ENCODE measurements around the gene MYO1D. TPM values are rescaled to one million over a fixed set of nuclear protein-coding genes. Genes with fewer than 3 reads are reported as not detected.

MYO1D gene
- total RNA-seq, 1 experiment from 2014 or later: 35.7 TPM

DNA sequence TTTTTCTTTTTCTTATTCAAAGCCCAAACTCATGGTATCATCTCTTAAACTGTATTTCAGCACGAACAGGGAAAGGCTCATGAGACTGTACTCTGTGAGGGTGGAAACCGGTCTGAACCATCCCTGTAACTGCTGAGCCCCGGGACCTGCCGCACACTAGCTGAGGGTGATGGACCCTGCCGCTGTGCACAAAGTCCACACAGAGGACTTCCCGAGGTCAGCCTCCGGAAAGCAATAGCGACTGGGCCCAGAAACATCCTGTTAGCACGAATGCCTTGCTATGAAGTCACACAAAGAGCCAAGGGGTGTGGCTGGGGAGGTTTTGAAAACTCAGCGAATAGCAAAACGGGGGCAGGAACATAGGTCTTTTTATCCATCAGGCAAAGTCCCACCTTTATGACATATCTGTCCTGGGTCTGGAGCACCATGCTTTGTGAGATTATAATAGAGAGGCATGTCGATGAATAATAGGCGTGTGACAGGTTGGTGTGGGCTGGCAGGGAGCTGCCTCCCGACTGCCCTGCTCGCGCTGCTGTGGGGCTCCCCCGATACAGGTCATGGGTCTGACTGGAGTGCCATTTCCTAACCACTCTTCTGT lies 356.7 kb downstream of the MYO1D start:
- H3K4me3 ChIP-seq (replicated peaks in 1 of 2; ENCODE audit: low read depth in 1 of 2, low read length in 2 of 2): no peak overlapping the region
- H3K4me1 ChIP-seq (ENCODE audit: control insufficient read depth in 1 of 2, insufficient read depth in 2 of 2, low read length in 2 of 2): peaks cover 8 to 11% of the 10 kb centered on the region in 2 experiments
- no TSS peak for BruUV-seq (replicated peaks)
- no peak overlapping the region for H3K27ac ChIP-seq (ENCODE audit: low read depth, low read length)
- no peaks in the 10 kb centered on the region for H3K9me3 ChIP-seq (ENCODE audit: control insufficient read depth in 1 of 2, insufficient read depth in 1 of 2, low read depth in 1 of 2, low read length in 2 of 2)
- no peaks in the 10 kb centered on the region for H4K20me1 ChIP-seq (ENCODE audit: insufficient read depth)
- H3K36me3 ChIP-seq (ENCODE audit: control insufficient read depth in 1 of 2, insufficient read depth in 2 of 2, low read length in 2 of 2): no peaks in the 10 kb centered on the region
- intact Hi-C loops (cut with micrococcal nuclease): no loop called here
- H3K79me2 ChIP-seq (ENCODE audit: insufficient read depth, low read length): no peaks in the 10 kb centered on the region
- ChIA-PET POLR2A (no interaction called here), CTCF (no interaction called here), RAD21 (ENCODE audit: low non-redundant PET in 1 of 2, low total read pairs in 2 of 2, uncharacterized antibody in 2 of 2, unreplicated experiment in 2 of 2) (no interaction called here)
- H3K4me2 ChIP-seq (ENCODE audit: low read length): peak overlapping the region; percentile 65
- no peaks in the 10 kb centered on the region for H3K9me2 ChIP-seq (ENCODE audit: insufficient read depth)
- no peak overlapping the region for H2AFZ ChIP-seq (ENCODE audit: low read depth, low read length, poor library complexity, severe bottlenecking)
- DNase-seq (ENCODE audit: low read depth, low spot score): no peak
- no peak overlapping the region for H3K9ac ChIP-seq (ENCODE audit: low read length)
- H3K27me3 ChIP-seq (ENCODE audit: insufficient read depth, low read length): no peaks in the 10 kb centered on the region
- ATAC-seq: no peak
- TF ChIP-seq SRF (IDR thresholded peaks at IDR 0.05; ENCODE audit: low read depth): no peak
- no peak for TF ChIP-seq RAD21 (IDR thresholded peaks at IDR 0.05; ENCODE audit: low read depth)
- no peak for TF ChIP-seq EGR1 (IDR thresholded peaks at IDR 0.05; ENCODE audit: low read depth)
- TF ChIP-seq CBX3 (IDR thresholded peaks at IDR 0.05; ENCODE audit: low read depth): no peak
- TF ChIP-seq ZBTB33 (IDR thresholded peaks at IDR 0.05; ENCODE audit: extremely low read depth, insufficient replicate concordance, low read length): no peak
- TF ChIP-seq POLR2A (IDR thresholded peaks at IDR 0.05; ENCODE audit: borderline replicate concordance, extremely low read depth, insufficient read depth, insufficient read length): no peak
- no peak for TF ChIP-seq FOSL1 (IDR thresholded peaks at IDR 0.05; ENCODE audit: low read depth)
- no peak for TF ChIP-seq ELF1 (IDR thresholded peaks at IDR 0.05; ENCODE audit: borderline replicate concordance, low read depth)
- no peak for TF ChIP-seq EZH2phosphoT487 (IDR thresholded peaks at IDR 0.05; ENCODE audit: borderline replicate concordance)
- TF ChIP-seq ZFX (IDR thresholded peaks at IDR 0.05): no peak
- TF ChIP-seq ATF3 (IDR thresholded peaks at IDR 0.05): no peak
- no peak for TF ChIP-seq POLR2AphosphoS5 (IDR thresholded peaks at IDR 0.05; ENCODE audit: low read depth, low read length)
- no peak for TF ChIP-seq CEBPB (IDR thresholded peaks at IDR 0.05; ENCODE audit: low read depth)
- no peak for TF ChIP-seq YY1 (IDR thresholded peaks at IDR 0.05; ENCODE audit: extremely low read depth, insufficient replicate concordance, low read depth, low read length)
- TF ChIP-seq CTCF (IDR thresholded peaks at IDR 0.05 in 2 of 3, conservative IDR thresholded peaks at IDR 0.05 in 1 of 3; ENCODE audit: borderline replicate concordance in 1 of 3, insufficient read depth in 1 of 3, low read depth in 2 of 3, low read length in 2 of 3): no peak
- TF ChIP-seq TCF7L2 (IDR thresholded peaks at IDR 0.05; ENCODE audit: borderline replicate concordance, extremely low read depth, insufficient read depth, insufficient read length): no peak

Data from HCT116 (cell line).